GM08714 (cell line): ENCODE measurements around the gene EPHB2.

Experiments used
- H3K4me3 ChIP-seq: fragments of 200-500 bp; sonication (Bioruptor generic); 2 replicates; pipeline ENCODE4 v1.5.1; 2014; ENCODE audit warnings: mild to moderate bottlenecking, low read length, inconsistent platforms
- ZNF274 ChIP-seq: IDR thresholded peaks from 2 replicates; pipeline ENCODE4 v1.6.1; 2012; ENCODE audit warnings: mild to moderate bottlenecking, low read depth, low read length

Gene EPHB2

GRCh38 chr1:22951796-22952195, 241.2 kb downstream of the EPHB2 start:
- H3K4me3 ChIP-seq, result no peak overlapping the region
- TF ChIP-seq ZNF274, result no peak

GRCh38 chr1:22952694-22953056, 242.0 kb downstream of the EPHB2 start:
- no peak overlapping the region for H3K4me3 ChIP-seq
- TF ChIP-seq ZNF274, result no peak

- no peak overlapping the region for H3K4me3 ChIP-seq
- TF ChIP-seq ZNF274, result no peak
These were observed 242.6 kb downstream of the EPHB2 start for GRCh38 chr1:22953057-22953739.

- H3K4me3 ChIP-seq, result no peak overlapping the region
- no peak for TF ChIP-seq ZNF274
These were observed 243.1 kb downstream of the EPHB2 start for GRCh38 chr1:22953740-22954141.

GRCh38 chr1:22955146-22955545, 244.5 kb downstream of the EPHB2 start:
- no peak overlapping the region for H3K4me3 ChIP-seq
- TF ChIP-seq ZNF274, result no peak

- TF ChIP-seq ZNF274, result no peak
- H3K4me3 ChIP-seq, result no peak overlapping the region
These were observed 246.4 kb downstream of the EPHB2 start for GRCh38 chr1:22957066-22957465.

- no peak for TF ChIP-seq ZNF274
- H3K4me3 ChIP-seq, result no peak overlapping the region
These were observed 247.9 kb downstream of the EPHB2 start for GRCh38 chr1:22958556-22958955.

- TF ChIP-seq ZNF274, result no peak
- H3K4me3 ChIP-seq, result no peak overlapping the region
These were observed 249.1 kb downstream of the EPHB2 start for GRCh38 chr1:22959545-22960360.

GRCh38 chr1:22962558-22962957, 251.9 kb downstream of the EPHB2 start:
- no peak for TF ChIP-seq ZNF274
- H3K4me3 ChIP-seq, result no peak overlapping the region

- no peak overlapping the region for H3K4me3 ChIP-seq
- no peak for TF ChIP-seq ZNF274
These were observed 252.5 kb downstream of the EPHB2 start for GRCh38 chr1:22963044-22963677.

- TF ChIP-seq ZNF274, result no peak
- no peak overlapping the region for H3K4me3 ChIP-seq
These were observed 255.7 kb downstream of the EPHB2 start for GRCh38 chr1:22966309-22966708.

GRCh38 chr1:22967833-22968232, 257.2 kb downstream of the EPHB2 start:
- no peak overlapping the region for H3K4me3 ChIP-seq
- no peak for TF ChIP-seq ZNF274

- TF ChIP-seq ZNF274, result no peak
- no peak overlapping the region for H3K4me3 ChIP-seq
These were observed 258.7 kb downstream of the EPHB2 start for GRCh38 chr1:22969304-22969709.

- H3K4me3 ChIP-seq, result no peak overlapping the region
- TF ChIP-seq ZNF274, result no peak
These were observed 259.5 kb downstream of the EPHB2 start for GRCh38 chr1:22970096-22970495.
